ENCODE measurements around the gene RHOBTB3. TPM values are rescaled to one million over a fixed set of nuclear protein-coding genes. Genes with fewer than 3 reads are reported as not detected.

The RHOBTB3 gene
- total and polyA plus RNA-seq, 2 donors (not counting 3 experiments of a cell fraction or from before 2014, with no cell fraction given): 44.1 to 52.1 TPM

GRCh38 chr5:95797301-95797700 lies 66.2 kb downstream of the RHOBTB3 start:
- FAIRE-seq (no peak), DNase-seq (ENCODE audit: low read depth, low spot score) (no peak)
- Histone ChIP-seq H3K9me3 (replicated peaks; ENCODE audit: control insufficient read depth, insufficient read depth, low read length) (no peaks in the 10 kb centered on the region), H3K27ac (ENCODE audit: insufficient read depth, low read depth, low read length) (no peak overlapping the region), H3K27me3 (ENCODE audit: control insufficient read depth in 2 of 2, insufficient read depth in 2 of 2, low read length in 2 of 2) (no peaks in the 10 kb centered on the region), H3K4me2 (ENCODE audit: insufficient read depth, low read length) (no peak overlapping the region), H3K9me1 (replicated peaks; ENCODE audit: control insufficient read depth, extremely low read depth, insufficient read depth, low read length) (no peaks in the 10 kb centered on the region), H3K79me2 (ENCODE audit: control insufficient read depth, insufficient read depth, low read length) (no peaks in the 10 kb centered on the region), H3K4me1 (ENCODE audit: control insufficient read depth, extremely low read depth, insufficient read depth, low read length) (no peaks in the 10 kb centered on the region), H3K9ac (replicated peaks; ENCODE audit: extremely low read depth, insufficient read depth, low read length) (no peak overlapping the region), H3K36me3 (ENCODE audit: control insufficient read depth in 2 of 2, extremely low read depth in 1 of 2, insufficient read depth in 2 of 2, low read length in 2 of 2) (no peaks in the 10 kb centered on the region), H4K20me1 (replicated peaks; ENCODE audit: control insufficient read depth, extremely low read depth, insufficient read depth, low read length) (no peaks in the 10 kb centered on the region), H2AFZ (ENCODE audit: low read depth, low read length) (no peak overlapping the region), H3K4me3 (replicated peaks in 1 of 3; ENCODE audit: insufficient read depth in 1 of 3, low read depth in 1 of 3, low read length in 3 of 3) (no peak overlapping the region)
- BruUV-seq (replicated peaks): no TSS peak
- intact Hi-C loops (cut with micrococcal nuclease) (no loop called here), dilution Hi-C loops (cut with MboI; ENCODE audit: extremely low pct_ligation_motif_present, low sequenced_read_pairs) (no loop called here)
- POLR2A ChIA-PET: no interaction called here
- no peak for TF ChIP-seq CTCF (IDR thresholded peaks at IDR 0.05; ENCODE audit: extremely low read depth in 1 of 2, insufficient read depth in 1 of 2, low read depth in 1 of 2, low read length in 2 of 2)
- no peak for TF ChIP-seq GATA2 (IDR thresholded peaks at IDR 0.05; ENCODE audit: insufficient read depth, insufficient read length, low read depth, low read length)
- TF ChIP-seq EZH2 (IDR thresholded peaks at IDR 0.05; ENCODE audit: borderline replicate concordance, low read depth, low read length, severe bottlenecking): no peak
- TF ChIP-seq MAX (IDR thresholded peaks at IDR 0.05; ENCODE audit: insufficient read depth, insufficient read length): no peak
- no peak for TF ChIP-seq POLR2A (IDR thresholded peaks at IDR 0.05; ENCODE audit: low read depth, low read length)
- no peak for TF ChIP-seq JUN (IDR thresholded peaks at IDR 0.05; ENCODE audit: borderline replicate concordance, insufficient read depth, insufficient read length, low read depth)
- TF ChIP-seq FOS (IDR thresholded peaks at IDR 0.05; ENCODE audit: borderline replicate concordance, insufficient read depth, low read length): no peak
- TF ChIP-seq POLR2AphosphoS5 (IDR thresholded peaks at IDR 0.05; ENCODE audit: insufficient read depth, low read depth, low read length): no peak
- no peak for TF ChIP-seq MYC (IDR thresholded peaks at IDR 0.05; ENCODE audit: low read depth, low read length)
- CTCF ChIA-PET: interaction anchor here (0.9 to 1.5 kb wide), 3 partner anchors 12 to 17 kb away, joined by 3 to 5 read pairs (median 3); no protein-coding TSS in a partner anchor

Measured in endothelial cell of umbilical vein (primary cell).